ENCODE data around the gene CELA2B.
"Not testable (repeated sequence)": the region's sequence is repeated elsewhere in the genome, so short reads cannot be mapped to it uniquely, and the experiment has no call there.

The CELA2B gene

GRCh38 chr1:15469821-15470448, 6.0 kb upstream of the CELA2B start:
- DNase-seq: not testable (repeated sequence)

DNA sequence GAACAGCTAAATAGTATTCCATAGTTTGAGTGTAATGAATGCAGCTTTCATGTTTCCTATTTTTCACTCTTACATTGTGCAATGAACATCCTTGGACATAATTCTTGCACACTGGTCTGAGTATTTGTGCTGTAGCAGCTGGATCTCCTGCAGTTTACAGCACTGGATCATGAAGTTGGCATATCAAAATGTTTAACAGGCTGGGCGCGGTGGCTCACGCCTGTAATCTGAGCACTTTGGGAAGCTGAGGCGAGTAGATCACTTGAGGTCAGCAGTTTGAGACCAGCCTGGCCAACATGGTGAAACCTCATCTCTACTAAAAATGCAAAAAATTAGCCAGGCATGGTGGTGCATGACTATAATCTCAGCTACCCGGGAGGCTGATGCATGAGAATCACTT, 4.8 kb upstream of the CELA2B start:
- not testable (repeated sequence) for DNase-seq

- not testable (repeated sequence) for DNase-seq
These were observed 4.2 kb upstream of the CELA2B start for GRCh38 chr1:15471723-15472122.

DNA sequence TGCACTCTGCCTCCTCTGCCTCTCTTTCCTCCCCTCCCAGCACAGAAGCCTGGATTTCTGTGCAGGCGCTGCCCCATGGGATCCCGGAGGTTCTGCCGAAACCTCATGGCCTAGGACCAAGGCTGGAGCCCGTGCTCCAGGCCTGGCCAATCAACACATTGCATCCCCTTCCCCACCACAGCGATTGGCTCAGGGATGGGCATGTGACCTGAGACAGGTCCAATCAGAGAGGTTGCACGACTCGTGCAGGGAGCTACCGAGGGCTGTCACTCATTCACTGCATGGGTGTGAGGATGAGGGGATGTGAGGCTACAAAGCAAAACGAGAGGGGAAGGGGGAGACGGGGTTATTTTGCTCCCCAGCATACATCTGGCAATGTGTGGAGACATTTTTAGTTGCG, 3.3 kb upstream of the CELA2B start:
- no peak for DNase-seq

DNA sequence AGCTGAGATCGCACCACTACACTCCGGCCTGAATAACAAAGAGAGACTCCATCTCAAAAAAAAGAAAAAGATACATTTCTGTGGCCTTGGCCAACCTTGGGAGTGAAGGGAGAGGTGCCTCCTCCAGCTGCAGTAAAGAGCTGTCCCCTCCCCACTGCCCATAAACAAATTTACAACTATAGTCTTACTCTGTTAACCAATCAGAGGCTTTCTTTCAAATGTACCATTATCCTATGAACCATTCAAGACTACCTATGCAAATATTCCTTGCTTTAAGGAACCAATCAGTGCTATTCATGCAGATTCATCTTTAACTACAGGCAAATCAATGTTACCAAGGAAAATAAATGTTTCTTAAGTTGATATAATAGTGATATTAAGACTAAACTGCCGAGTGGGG, 1.0 kb downstream of the CELA2B start:
- DNase-seq: no peak

- no peak for DNase-seq
These were observed 1.8 kb downstream of the CELA2B start for GRCh38 chr1:15477646-15478212.

GRCh38 chr1:15479654-15480347, 3.9 kb downstream of the CELA2B start:
- DNase-seq: no peak

DNA sequence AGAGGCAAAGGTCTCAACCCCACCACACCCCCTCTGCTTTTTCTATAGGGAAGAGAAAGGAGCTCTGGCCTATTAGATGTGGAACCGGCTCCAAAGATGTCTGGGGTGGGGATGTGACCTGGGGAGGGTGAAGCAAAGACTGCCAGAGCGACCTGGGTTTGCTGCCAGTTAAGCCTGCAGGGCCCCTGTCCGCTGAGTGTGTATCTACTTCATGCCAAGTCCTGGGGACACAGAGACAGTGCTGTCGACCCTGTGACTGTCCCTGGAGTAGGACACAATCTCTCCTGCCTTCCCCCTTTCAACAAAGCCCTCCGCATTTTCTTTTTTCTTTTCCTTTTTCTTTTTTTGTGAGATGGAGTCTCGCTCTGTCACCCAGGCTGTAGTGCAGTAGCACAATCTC, 6.6 kb downstream of the CELA2B start:
- DNase-seq: not testable (repeated sequence)

DNA sequence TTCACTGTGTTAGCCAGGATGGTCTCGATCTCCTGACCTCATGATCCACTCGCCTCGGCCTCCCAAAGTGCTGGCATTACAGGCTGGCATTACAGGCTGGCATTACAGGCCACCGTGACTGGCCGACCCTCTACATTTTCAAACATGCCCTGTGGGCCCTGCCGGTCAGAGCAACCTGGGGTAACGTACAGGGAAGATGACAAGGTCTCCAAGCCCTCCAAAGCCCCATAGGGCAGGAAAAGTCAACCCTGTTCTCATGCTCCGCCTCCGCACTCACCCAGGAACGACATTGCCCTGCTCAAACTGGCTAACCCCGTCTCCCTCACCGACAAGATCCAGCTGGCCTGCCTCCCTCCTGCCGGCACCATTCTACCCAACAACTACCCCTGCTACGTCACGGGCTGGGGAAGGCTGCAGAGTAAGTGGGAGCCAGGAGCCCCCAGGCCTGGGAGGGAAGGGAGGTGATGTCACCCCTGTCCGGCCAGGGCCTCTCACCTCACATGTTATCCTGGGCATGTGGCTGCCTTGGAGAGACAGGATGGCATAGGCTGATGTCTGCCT, 7.2 kb downstream of the CELA2B start:
- not testable (repeated sequence) for DNase-seq

- DNase-seq: no peak
These were observed 8.1 kb downstream of the CELA2B start for GRCh38 chr1:15483971-15484370.

GRCh38 chr1:15484443-15484842, 8.5 kb downstream of the CELA2B start:
- DNase-seq: not testable (repeated sequence)

DNA sequence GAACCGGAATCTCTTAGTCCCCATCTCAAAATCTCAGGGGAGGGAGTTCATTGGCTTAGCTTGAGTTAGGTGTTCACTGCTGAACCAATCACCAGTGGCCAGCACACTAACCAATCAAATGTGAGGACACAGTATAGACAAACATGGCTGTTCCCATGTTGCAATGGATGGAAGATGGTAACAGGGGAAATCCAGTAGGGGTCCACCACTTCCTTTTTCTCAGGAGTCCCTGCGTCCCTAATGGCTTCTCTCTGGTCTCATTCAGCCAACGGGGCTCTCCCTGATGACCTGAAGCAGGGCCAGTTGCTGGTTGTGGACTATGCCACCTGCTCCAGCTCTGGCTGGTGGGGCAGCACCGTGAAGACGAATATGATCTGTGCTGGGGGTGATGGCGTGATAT, 9.7 kb downstream of the CELA2B start:
- no peak for DNase-seq

DNA sequence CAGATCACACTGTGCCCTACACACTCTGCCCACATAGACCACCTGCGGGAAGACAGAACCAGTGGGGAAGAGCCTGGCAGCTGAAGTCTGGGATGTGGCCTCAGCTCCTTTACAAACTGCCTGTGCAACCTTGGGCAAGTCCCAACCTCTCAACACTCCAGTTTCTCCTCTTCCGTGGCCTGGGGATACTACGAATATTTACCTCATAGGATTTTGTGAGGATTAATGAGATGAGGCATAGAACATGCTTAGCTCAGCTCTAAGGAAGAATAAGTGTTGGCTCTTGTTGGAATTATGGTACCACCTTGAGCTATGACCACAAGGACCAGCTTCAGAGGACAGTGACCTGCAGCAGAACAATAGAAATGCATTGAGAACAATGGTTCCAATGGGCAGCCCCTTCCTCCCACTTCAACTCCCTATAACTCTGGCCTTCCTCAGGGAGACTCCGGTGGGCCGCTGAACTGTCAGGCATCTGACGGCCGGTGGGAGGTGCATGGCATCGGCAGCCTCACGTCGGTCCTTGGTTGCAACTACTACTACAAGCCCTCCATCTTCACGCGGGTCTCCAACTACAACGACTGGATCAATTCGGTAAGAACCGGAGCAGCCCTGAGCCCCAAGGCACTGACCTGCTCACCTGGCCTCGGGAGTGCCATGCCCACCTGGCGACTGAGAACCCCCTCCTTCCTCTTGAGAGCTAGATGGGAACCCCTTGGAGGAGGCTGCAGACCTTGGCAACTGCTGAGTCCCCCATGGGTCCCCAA, 11.1 kb downstream of the CELA2B start:
- not testable (repeated sequence) for DNase-seq

GRCh38 chr1:15488371-15488770, 12.5 kb downstream of the CELA2B start:
- DNase-seq: no peak

- DNase-seq: no peak
These were observed 13.3 kb downstream of the CELA2B start for GRCh38 chr1:15489052-15489736.

DNA sequence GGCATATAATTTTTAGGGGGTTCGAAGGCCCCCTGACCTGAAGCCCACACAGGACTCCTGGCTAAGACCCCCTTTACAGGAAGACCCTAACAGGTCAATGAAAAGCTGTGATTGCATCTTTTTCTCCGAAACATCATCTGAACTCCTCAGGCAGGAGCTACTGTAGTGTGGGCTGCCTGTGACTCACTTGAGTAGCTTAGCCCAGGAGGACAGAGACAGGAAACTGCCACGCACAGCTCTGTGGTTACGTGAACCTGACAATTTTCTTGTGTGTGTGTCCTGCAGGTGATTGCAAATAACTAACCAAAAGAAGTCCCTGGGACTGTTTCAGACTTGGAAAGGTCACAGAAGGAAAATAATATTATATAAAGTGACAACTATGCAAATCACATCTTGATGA, 15.1 kb downstream of the CELA2B start:
- not testable (repeated sequence) for DNase-seq

DNA sequence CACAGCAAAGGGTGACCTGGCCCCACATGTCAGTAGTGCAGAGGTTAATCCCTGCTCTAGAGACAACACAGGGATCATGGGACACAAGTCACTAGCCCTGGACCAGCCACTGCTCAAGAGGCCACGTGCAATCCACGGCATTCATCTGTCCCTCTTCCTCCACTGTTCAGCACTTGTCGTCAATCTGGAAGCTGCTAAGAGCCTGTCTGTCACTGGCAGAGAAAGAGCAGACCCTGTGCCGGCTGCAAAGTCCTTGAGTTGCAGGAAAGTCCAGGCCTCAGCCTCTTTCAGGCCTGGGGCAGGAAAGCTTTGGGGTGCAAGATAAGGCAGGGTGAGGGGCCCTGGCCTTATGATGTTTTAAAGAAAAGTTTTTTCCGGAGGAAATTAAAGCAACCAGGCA, 16.7 kb downstream of the CELA2B start:
- no peak for DNase-seq

GRCh38 chr1:15493869-15494390, 18.0 kb downstream of the CELA2B start:
- DNase-seq: no peak

GRCh38 chr1:15500184-15501178, 24.6 kb downstream of the CELA2B start:
- DNase-seq: peak; percentile 80

DNA sequence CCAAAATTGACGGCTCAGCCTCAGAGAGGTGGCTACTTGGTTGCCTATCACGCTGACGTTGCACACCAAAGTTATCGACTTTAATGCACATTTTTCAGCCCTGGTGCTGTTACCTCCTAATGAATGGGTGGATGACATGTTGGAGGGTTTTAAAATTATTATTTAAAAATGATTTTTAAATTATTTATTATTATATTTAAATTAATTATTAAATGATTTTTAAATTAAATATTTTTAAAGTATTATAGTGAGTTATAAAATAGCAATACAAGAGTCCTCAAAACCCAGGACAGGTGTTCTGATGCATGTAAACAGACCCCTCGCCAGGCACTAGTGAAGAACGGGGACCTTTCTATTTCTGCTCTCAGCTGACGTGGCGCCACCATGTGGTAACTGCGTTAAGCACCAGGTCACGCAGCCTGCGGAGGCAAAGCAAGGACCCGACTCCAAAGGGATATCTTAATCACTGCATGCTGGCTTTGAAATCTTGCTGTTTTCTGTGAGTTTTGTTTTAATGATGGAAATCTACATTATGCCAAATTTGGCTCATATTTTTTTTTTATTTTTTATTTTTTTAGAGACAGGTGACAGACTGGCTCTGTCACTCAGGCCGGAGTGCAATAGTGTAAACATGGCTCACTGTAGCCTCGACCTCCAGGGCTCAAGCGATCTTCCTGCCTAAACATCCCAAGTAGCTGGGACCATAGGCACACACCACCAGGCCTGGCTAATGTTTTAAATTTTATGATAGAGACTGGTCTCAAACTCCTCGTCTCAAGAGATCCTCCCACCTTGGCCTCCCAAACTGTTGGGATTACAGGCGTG, 25.5 kb downstream of the CELA2B start:
- peak; percentile 84 for DNase-seq

Measured in islet precursor cell (in vitro differentiated cells).